Neural progenitor cell (in vitro differentiated cells): ENCODE data around the gene VARS2.

ENCODE experiments used
- EZH2 ChIP-seq: fragments of 200-600 bp; sonication (generic); IDR thresholded peaks from 2 replicates; pipeline ENCODE4 v1.6.1; 2017; ENCODE audit warnings: antibody characterized with exemption, mild to moderate bottlenecking, moderate library complexity
- EZH2phosphoT487 ChIP-seq: fragments of 200-600 bp; sonication (generic); IDR thresholded peaks from 2 replicates; pipeline ENCODE4 v1.6.1; 2017; ENCODE audit warnings: antibody characterized with exemption
- TF ChIP-seq, protein P1 (sequence below): fragments of 200-600 bp; sonication (generic); IDR thresholded peaks from 2 replicates; pipeline ENCODE4 v1.5.1; 2017; ENCODE audit warnings: antibody characterized with exemption, mild to moderate bottlenecking

DNA sequence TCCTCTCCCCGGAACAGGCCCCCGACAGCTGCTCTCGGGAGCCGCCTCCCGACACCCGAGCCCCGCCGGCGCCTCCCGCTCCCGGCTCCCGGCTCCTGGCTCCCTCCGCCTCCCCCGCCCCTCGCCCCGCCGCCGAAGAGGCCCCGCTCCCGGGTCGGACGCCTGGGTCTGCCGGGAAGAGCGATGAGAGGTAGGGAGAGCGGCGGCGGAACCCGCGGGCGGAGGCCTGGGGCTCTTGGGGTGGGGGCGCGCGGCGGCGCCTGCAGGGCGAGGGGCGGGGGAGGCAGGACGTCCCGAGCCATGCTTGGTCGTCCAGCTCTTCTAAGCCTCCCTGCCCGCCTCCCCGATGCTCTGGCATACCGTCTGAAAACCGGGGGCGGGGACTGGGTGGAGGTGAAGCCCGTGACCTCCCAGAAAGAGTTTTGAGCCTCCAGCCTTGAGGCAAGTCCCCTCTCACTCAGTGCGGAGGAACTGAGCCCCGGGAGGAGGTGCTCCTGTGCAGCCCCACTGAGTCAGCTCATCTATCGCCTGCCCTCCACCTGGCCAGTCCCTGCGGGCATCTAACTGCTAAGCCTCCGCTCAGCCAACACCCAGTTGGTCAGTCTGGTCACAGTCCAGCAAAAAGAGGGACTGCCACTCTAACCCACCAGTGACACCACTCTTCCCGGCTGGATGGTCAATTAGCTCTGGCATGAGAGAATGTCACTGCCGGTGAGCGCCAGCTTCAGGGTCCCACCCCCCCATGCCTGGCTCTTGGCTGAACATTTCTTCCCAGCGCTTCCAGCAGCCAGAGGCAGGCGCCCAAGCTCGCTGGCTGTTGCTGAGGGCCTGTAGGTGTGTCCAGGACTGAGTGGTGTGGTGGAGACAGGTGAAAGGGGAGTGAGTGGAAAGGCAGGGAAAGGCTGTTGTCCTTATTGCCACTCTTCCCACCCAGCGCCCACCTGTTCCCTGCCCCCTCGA, 29.2 kb upstream of the VARS2 start:
- TF ChIP-seq, protein P1, sequence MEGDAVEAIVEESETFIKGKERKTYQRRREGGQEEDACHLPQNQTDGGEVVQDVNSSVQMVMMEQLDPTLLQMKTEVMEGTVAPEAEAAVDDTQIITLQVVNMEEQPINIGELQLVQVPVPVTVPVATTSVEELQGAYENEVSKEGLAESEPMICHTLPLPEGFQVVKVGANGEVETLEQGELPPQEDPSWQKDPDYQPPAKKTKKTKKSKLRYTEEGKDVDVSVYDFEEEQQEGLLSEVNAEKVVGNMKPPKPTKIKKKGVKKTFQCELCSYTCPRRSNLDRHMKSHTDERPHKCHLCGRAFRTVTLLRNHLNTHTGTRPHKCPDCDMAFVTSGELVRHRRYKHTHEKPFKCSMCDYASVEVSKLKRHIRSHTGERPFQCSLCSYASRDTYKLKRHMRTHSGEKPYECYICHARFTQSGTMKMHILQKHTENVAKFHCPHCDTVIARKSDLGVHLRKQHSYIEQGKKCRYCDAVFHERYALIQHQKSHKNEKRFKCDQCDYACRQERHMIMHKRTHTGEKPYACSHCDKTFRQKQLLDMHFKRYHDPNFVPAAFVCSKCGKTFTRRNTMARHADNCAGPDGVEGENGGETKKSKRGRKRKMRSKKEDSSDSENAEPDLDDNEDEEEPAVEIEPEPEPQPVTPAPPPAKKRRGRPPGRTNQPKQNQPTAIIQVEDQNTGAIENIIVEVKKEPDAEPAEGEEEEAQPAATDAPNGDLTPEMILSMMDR: no peak
- TF ChIP-seq EZH2phosphoT487: no peak
- no peak for TF ChIP-seq EZH2
